Measurements from ENCODE around the gene ZBTB20.

DNA sequence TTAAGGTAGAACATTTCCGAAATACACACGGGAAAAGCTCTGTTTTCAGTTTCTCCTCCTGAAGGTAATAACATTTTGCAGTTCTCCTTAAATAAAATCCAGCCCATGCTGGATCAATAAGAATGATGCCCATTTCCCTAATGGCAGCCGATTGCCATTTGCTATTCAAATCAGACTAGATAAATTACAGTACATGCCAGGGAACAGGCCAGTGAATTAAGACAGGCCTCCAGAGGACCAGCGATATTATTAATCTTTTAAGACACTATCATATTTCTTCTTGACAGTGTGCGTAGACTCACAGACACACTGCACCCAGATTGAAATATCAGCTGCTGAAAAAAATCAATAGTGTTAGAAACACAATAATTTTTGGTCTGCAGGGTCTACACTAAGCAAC lies 431.0 kb downstream of the ZBTB20 start:
- TF ChIP-seq, protein P1, sequence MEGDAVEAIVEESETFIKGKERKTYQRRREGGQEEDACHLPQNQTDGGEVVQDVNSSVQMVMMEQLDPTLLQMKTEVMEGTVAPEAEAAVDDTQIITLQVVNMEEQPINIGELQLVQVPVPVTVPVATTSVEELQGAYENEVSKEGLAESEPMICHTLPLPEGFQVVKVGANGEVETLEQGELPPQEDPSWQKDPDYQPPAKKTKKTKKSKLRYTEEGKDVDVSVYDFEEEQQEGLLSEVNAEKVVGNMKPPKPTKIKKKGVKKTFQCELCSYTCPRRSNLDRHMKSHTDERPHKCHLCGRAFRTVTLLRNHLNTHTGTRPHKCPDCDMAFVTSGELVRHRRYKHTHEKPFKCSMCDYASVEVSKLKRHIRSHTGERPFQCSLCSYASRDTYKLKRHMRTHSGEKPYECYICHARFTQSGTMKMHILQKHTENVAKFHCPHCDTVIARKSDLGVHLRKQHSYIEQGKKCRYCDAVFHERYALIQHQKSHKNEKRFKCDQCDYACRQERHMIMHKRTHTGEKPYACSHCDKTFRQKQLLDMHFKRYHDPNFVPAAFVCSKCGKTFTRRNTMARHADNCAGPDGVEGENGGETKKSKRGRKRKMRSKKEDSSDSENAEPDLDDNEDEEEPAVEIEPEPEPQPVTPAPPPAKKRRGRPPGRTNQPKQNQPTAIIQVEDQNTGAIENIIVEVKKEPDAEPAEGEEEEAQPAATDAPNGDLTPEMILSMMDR (IDR thresholded peaks at IDR 0.05) = no peak
- no peak for TF ChIP-seq POLR2A (IDR thresholded peaks at IDR 0.05)
- TF ChIP-seq POLR2AphosphoS5 (IDR thresholded peaks at IDR 0.05) = no peak
